HCT116 (cell line): ENCODE results near the gene AQP5. TPM values are rescaled to one million over a fixed set of nuclear protein-coding genes. Genes with fewer than 3 reads are reported as not detected.

ENCODE experiments used
- ATAC-seq: fragments of 200-7000 bp; cut with Tn5 transposase; 2 replicates; pipeline ENCODE4 v1.9.1; 2020; ENCODE audit warnings: mild to moderate bottlenecking, moderate library complexity
- BruUV-seq: library from RNA; stranded (reverse); fragments of 400-500 nt; replicated peaks from 2 replicates; lab custom pipeline; 2021; lab: Mats Ljungman, UMichigan
- CTCF ChIA-PET: fragments of 300-600 bp; sonication (Branson Sonifier 250); formaldehyde crosslinking; loops from one replicate; lab custom pipeline; 2021; ENCODE audit warnings: antibody characterized with exemption; lab: Charles Lee
- POLR2A ChIA-PET: fragments of 300-600, 350-600 bp; sonication (Branson Sonifier 250); formaldehyde crosslinking; loops from one replicate; lab custom pipeline; 2021; ENCODE audit warnings: antibody characterized with exemption; lab: Charles Lee
- RAD21 ChIA-PET, 2 experiments: fragments of 300-600 bp; sonication (Branson Sonifier 250); formaldehyde crosslinking; loops; one replicate each; lab custom pipeline; 2023; ENCODE audit warnings: low total read pairs in 2 of 2; ENCODE audit not compliant: uncharacterized antibody in 2 of 2, unreplicated experiment in 2 of 2, low non-redundant PET in 1 of 2; lab: Charles Lee
- DNase-seq: peaks from one replicate; pipeline ENCODE4 v3.0.0-alpha.2; 2010; ENCODE audit warnings: low read depth, low spot score
- H2AFZ ChIP-seq: fragments of 200-600 bp; shearing (Covaris generic), sonication (generic); 2 replicates; pipeline ENCODE4 v1.6.1; 2017; ENCODE audit warnings: low read depth, mixed run types, mixed read lengths, antibody characterized with exemption, low read length; ENCODE audit not compliant: poor library complexity, severe bottlenecking
- H3K27ac ChIP-seq: 2 replicates; pipeline ENCODE4 v1.5.1; 2012; ENCODE audit warnings: low read depth, low read length
- H3K27me3 ChIP-seq: fragments of 200-600 bp; sonication (generic); 2 replicates; pipeline ENCODE4 v1.6.1; 2016; ENCODE audit warnings: mixed run types, low read length, mixed read lengths; ENCODE audit not compliant: insufficient read depth
- H3K36me3 ChIP-seq, 2 experiments: fragments of 200-500 bp in 1 of 2; fragments of 200-600 bp in 1 of 2; sonication (Bioruptor generic) in 1 of 2; sonication (generic) in 1 of 2; 2 replicates each; pipeline versions ENCODE4 v1.5.1 to v1.6.1; 2014 to 2016; ENCODE audit warnings: low read length in 2 of 2, inconsistent platforms in 1 of 2, mixed read lengths in 1 of 2, mixed run types in 1 of 2; ENCODE audit not compliant: insufficient read depth in 2 of 2, control insufficient read depth in 1 of 2
- H3K4me1 ChIP-seq, 2 experiments: fragments of 200-600 bp in 1 of 2; sonication (generic) in 1 of 2; 2 replicates each; pipeline versions ENCODE4 v1.5.1 to v1.6.1; 2012 to 2017; ENCODE audit warnings: low read length in 2 of 2, inconsistent platforms in 1 of 2, mild to moderate bottlenecking in 1 of 2, mixed read lengths in 1 of 2, mixed run types in 1 of 2, moderate library complexity in 1 of 2; ENCODE audit not compliant: insufficient read depth in 2 of 2, control insufficient read depth in 1 of 2
- H3K4me2 ChIP-seq: fragments of 200-600 bp; sonication (generic); 2 replicates; pipeline ENCODE4 v1.6.1; 2017; ENCODE audit warnings: mixed run types, low read length, mixed read lengths
- H3K4me3 ChIP-seq, 2 experiments: fragments of 200-600 bp in 1 of 2; sonication (generic) in 1 of 2; replicated peaks in 1 of 2; 2 replicates each; pipeline ENCODE4 v1.5.1; 2011 to 2016; ENCODE audit warnings: low read length in 2 of 2, control low read depth in 1 of 2, low read depth in 1 of 2, mild to moderate bottlenecking in 1 of 2, mixed read lengths in 1 of 2, mixed run types in 1 of 2
- H3K79me2 ChIP-seq: fragments of 200-600 bp; sonication (generic); 2 replicates; pipeline ENCODE4 v1.6.1; 2017; ENCODE audit warnings: mild to moderate bottlenecking, mixed run types, low read length, moderate library complexity, mixed read lengths; ENCODE audit not compliant: insufficient read depth
- H3K9ac ChIP-seq: fragments of 200-600 bp; sonication (generic); 2 replicates; pipeline ENCODE4 v1.6.1; 2016; ENCODE audit warnings: low read length, mixed read lengths
- H3K9me2 ChIP-seq: fragments of 200-600 bp; sonication (generic), shearing (Covaris generic); 2 replicates; pipeline ENCODE4 v1.6.1; 2017; ENCODE audit warnings: mixed run types, mild to moderate bottlenecking, moderate library complexity; ENCODE audit not compliant: insufficient read depth
- H3K9me3 ChIP-seq, 2 experiments: fragments of 200-500 bp in 1 of 2; fragments of 200-600 bp in 1 of 2; sonication (Bioruptor generic) in 1 of 2; sonication (generic) in 1 of 2; 2 replicates each; pipeline ENCODE4 v1.6.1; 2014 to 2017; ENCODE audit warnings: low read length in 2 of 2, mixed read lengths in 2 of 2, inconsistent platforms in 1 of 2, low read depth in 1 of 2, mild to moderate bottlenecking in 1 of 2, mixed run types in 1 of 2, moderate library complexity in 1 of 2; ENCODE audit not compliant: control insufficient read depth in 1 of 2, insufficient read depth in 1 of 2
- H4K20me1 ChIP-seq: fragments of 200-600 bp; sonication (generic), shearing (Covaris generic); 2 replicates; pipeline ENCODE4 v1.6.1; 2017; ENCODE audit warnings: mixed run types, mild to moderate bottlenecking, moderate library complexity; ENCODE audit not compliant: insufficient read depth
- EZH2 ChIP-seq: fragments of 200-600 bp; sonication (generic); IDR thresholded peaks from 2 replicates; pipeline ENCODE4 v1.6.1; 2017; ENCODE audit warnings: antibody characterized with exemption, mixed run types
- MAX ChIP-seq: IDR thresholded peaks from 2 replicates; pipeline ENCODE4 v1.6.1; 2012
- RAD21 ChIP-seq: IDR thresholded peaks from 2 replicates; pipeline ENCODE4 v1.6.1; 2012; ENCODE audit warnings: low read depth, mild to moderate bottlenecking
- SP1 ChIP-seq: IDR thresholded peaks from 2 replicates; pipeline ENCODE4 v1.6.1; 2012; ENCODE audit warnings: low read depth
- ZNF274 ChIP-seq: fragments of 200-500 bp; sonication (Bioruptor generic); IDR thresholded peaks from 2 replicates; pipeline ENCODE4 v1.6.1; 2014; ENCODE audit warnings: mild to moderate bottlenecking, low read depth, low read length, inconsistent platforms
- intact Hi-C: fragments of 100-400 bp; cut with micrococcal nuclease; formaldehyde crosslinking; loops from 2 replicates; pipeline ENCODE4 v1.10.0; 2022
- total RNA-seq: library from RNA; stranded (reverse); gene quantifications from one replicate; pipeline ENCODE4 v1.2.1, GENCODE V29; 2021; ENCODE audit not compliant: unreplicated experiment

The AQP5 gene
- total RNA-seq, 1 experiment from 2014 or later: not detected

- TF ChIP-seq ZNF274: no peak
Observed at GRCh38 chr12:49967042-49967776, 5.5 kb downstream of the AQP5 start (continued).

- H3K4me1 ChIP-seq: peaks cover 6 to 24% of the 10 kb centered on the region in 2 experiments
- no peak for DNase-seq
- H3K36me3 ChIP-seq: no peaks in the 10 kb centered on the region
- TF ChIP-seq RAD21: no peak
- H3K4me3 ChIP-seq: no peak overlapping the region; a peak in 1 of 4 replicates
- no peak overlapping the region for H3K27ac ChIP-seq
- ChIA-PET POLR2A (interaction anchor here (0.5 to 1.4 kb wide), 2 partner anchors 71 to 282 kb away, joined by 3 read pairs; no protein-coding TSS in a partner anchor), CTCF (interaction anchor here (0.9 to 4.0 kb wide), 30 partner anchors 9 to 208 kb away, joined by 3 to 65 read pairs (median 5); partner anchors contain the start of genes BCDIN3D, COX14 and SMARCD1), RAD21 (interaction anchor here (0.7 to 2.0 kb wide), 8 partner anchors 22 to 190 kb away, joined by 3 to 9 read pairs (median 5); no protein-coding TSS in a partner anchor)
- H3K9me2 ChIP-seq: no peaks in the 10 kb centered on the region
- BruUV-seq: no TSS peak
- H3K79me2 ChIP-seq: no peaks in the 10 kb centered on the region
- 0 out of 2 replicates have a peak, but pooled peaks cover 5% of the 10 kb centered on the region for H3K27me3 ChIP-seq
- no peak overlapping the region for H3K9ac ChIP-seq
- no peak for ATAC-seq
- H2AFZ ChIP-seq: no peak overlapping the region
- intact Hi-C loops: loop anchor here (1.0 to 10.0 kb wide), 5 partner anchors 88 to 207 kb away; no protein-coding TSS in a partner anchor
- H3K9me3 ChIP-seq: no peaks in the 10 kb centered on the region
- H3K4me2 ChIP-seq: peak overlapping the region; percentile 92
- H4K20me1 ChIP-seq: no peaks in the 10 kb centered on the region
Observed at GRCh38 chr12:49967777-49968250, 6.1 kb downstream of the AQP5 start.

- DNase-seq (no peak), ATAC-seq (no peak)
- no peak overlapping the region for H3K4me2 ChIP-seq
- BruUV-seq: no TSS peak
- no peak overlapping the region for H3K27ac ChIP-seq
- H3K36me3 ChIP-seq: no peaks in the 10 kb centered on the region
- no peak for TF ChIP-seq EZH2
- no peak for TF ChIP-seq MAX
- TF ChIP-seq RAD21: no peak
- TF ChIP-seq SP1: no peak
- TF ChIP-seq ZNF274: no peak
- ChIA-PET CTCF (interaction anchor here (0.7 to 4.0 kb wide), 11 partner anchors 10 to 227 kb away, joined by 3 to 65 read pairs (median 15); partner anchors contain the start of gene SMARCD1), POLR2A (no interaction called here), RAD21 (no interaction called here)
- peaks cover 1 to 17% of the 10 kb centered on the region in 2 experiments; a peak in 3 of 4 replicates for H3K4me1 ChIP-seq
- no peaks in the 10 kb centered on the region for H3K79me2 ChIP-seq
- H4K20me1 ChIP-seq: no peaks in the 10 kb centered on the region
- H2AFZ ChIP-seq: no peak overlapping the region
- 0 out of 2 replicates have a peak, but pooled peaks cover 5% of the 10 kb centered on the region for H3K27me3 ChIP-seq
- no peaks in the 10 kb centered on the region for H3K9me3 ChIP-seq
- no peak overlapping the region for H3K9ac ChIP-seq
- H3K4me3 ChIP-seq: no peak overlapping the region
- H3K9me2 ChIP-seq: no peaks in the 10 kb centered on the region
- intact Hi-C loops: loop anchor here (5.0 to 10.0 kb wide), 2 partner anchors 101 to 194 kb away; no protein-coding TSS in a partner anchor
Observed at GRCh38 chr12:49968471-49968870, 6.8 kb downstream of the AQP5 start.
